Hematopoietic multipotent progenitor cell treated with erythropoietin and hydrocortisone succinate and interleukin-3 and kit ligand, for 4 days (in vitro differentiated cells): ENCODE measurements around the gene MGST2.

Experiments used
- DNase-seq: peaks from one replicate; pipeline ENCODE4 v3.0.0-alpha.2; 2015

Gene MGST2

DNA sequence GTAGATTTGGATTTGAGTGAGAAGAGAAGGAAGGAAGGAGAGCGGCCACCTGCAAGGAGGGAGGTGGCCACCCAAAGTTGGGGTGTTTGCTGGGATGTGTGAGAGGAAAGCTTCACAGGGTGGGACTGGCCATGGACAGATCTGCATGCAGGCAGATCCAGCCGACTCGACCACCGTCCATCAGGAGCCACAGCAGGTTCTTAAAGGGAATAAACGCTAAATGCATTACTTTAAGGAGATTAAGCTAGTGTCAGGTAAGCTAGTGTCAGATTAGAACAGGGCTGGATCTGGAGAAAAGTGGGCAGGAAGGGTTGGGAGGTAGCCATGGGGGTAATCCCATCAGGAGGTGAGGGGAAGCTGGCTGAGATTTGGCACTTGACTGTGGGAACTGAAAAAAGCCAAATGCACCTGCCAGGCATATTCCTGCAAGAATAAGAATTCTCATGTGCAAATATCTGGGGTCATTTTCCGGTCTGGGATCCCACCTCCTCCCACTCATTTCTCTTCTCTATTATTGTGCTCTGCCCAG lies 79.6 kb downstream of the MGST2 start:
- no peak for DNase-seq

GRCh38 chr4:139746431-139747171 lies 81.0 kb downstream of the MGST2 start:
- no peak for DNase-seq

- DNase-seq, result peak; percentile 43
Observed at GRCh38 chr4:139749338-139749737, 83.7 kb downstream of the MGST2 start.

DNA sequence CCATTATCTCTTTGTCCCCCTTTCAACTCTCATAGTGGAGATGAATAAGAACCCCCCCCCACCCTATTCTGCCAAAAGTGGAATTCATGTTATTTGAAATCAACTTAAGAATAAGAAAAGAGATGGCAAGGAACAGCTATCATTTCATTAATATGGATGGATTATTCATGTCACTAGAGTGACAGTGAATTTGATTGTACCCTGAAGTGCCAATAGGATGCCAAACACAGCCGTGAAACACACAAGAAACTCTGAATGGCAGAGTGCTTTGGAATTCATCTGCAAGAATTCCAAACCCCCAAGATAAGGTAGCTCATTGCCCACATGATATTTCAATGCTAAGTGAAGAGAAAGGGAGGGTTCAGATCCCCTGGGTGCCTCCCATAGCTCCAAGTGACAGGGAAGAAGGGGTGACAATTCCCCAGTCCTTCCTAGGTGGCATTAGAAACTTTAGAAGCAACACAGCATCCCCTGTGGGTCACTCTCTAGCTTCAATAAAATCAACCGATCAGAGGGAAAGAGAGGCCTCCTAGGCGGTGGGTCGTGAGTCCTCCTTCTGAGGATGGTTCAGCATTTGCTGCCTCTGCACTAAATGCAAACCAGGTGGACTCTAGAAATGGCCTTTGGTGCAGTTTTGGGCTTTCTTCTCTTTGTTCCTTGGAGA lies 84.3 kb downstream of the MGST2 start:
- DNase-seq, result no peak

- no peak for DNase-seq
Observed at GRCh38 chr4:139753686-139754085, 88.1 kb downstream of the MGST2 start.
